Glutamatergic neuron (in vitro differentiated cells): ENCODE measurements around the gene ACSM2A. TPM values are rescaled to one million over a fixed set of nuclear protein-coding genes. Genes with fewer than 3 reads are reported as not detected.
"Not testable (repeated sequence)": the region's sequence is repeated elsewhere in the genome, so short reads cannot be mapped to it uniquely, and the experiment has no call there.

Experiments used
- DNase-seq: peaks from one replicate; pipeline ENCODE4 v3.0.0; 2022
- H3K27ac Mint-ChIP-seq: one replicate; pipeline ENCODE4 v1.8.0; 2020; ENCODE audit warnings: mild to moderate bottlenecking, mixed read lengths, inconsistent platforms; ENCODE audit not compliant: unreplicated experiment
- H3K27me3 Mint-ChIP-seq: one replicate; pipeline ENCODE4 v1.8.0; 2020; ENCODE audit warnings: mild to moderate bottlenecking, moderate library complexity, mixed read lengths, inconsistent platforms; ENCODE audit not compliant: unreplicated experiment
- H3K36me3 Mint-ChIP-seq: one replicate; pipeline ENCODE4 v1.8.0; 2020; ENCODE audit warnings: mild to moderate bottlenecking, mixed read lengths, inconsistent platforms; ENCODE audit not compliant: unreplicated experiment
- H3K4me1 Mint-ChIP-seq: one replicate; pipeline ENCODE4 v1.8.0; 2020; ENCODE audit warnings: mild to moderate bottlenecking, low read depth, mixed read lengths, inconsistent platforms; ENCODE audit not compliant: unreplicated experiment
- H3K4me3 Mint-ChIP-seq: one replicate; pipeline ENCODE4 v1.8.0; 2020; ENCODE audit warnings: mild to moderate bottlenecking, mixed read lengths, inconsistent platforms; ENCODE audit not compliant: unreplicated experiment
- H3K9me3 Mint-ChIP-seq: one replicate; pipeline ENCODE4 v1.8.0; 2020; ENCODE audit warnings: mild to moderate bottlenecking, moderate library complexity, mixed read lengths, inconsistent platforms; ENCODE audit not compliant: unreplicated experiment
- CTCF ChIP-seq: fragments of 200-600 bp; sonication (generic); IDR thresholded peaks from one replicate; pipeline ENCODE4 v1.5.0; 2021; ENCODE audit not compliant: partially characterized antibody, unreplicated experiment
- long read RNA-seq: library from polyadenylated mRNA; unstranded; transcript quantifications from one replicate; pipeline ENCODE4 v2.0.0, GENCODE V29; 2020; ENCODE audit not compliant: unreplicated experiment
- total RNA-seq: library from RNA; stranded (reverse); fragmentation: NEBNext Ultra II Directional; extraction: Animal tissue kit (Norgen Biotek cat#: 25700); gene quantifications from one replicate; pipeline ENCODE4 v1.2.1, GENCODE V29; 2021; ENCODE audit not compliant: unreplicated experiment

ACSM2A gene, protein sequence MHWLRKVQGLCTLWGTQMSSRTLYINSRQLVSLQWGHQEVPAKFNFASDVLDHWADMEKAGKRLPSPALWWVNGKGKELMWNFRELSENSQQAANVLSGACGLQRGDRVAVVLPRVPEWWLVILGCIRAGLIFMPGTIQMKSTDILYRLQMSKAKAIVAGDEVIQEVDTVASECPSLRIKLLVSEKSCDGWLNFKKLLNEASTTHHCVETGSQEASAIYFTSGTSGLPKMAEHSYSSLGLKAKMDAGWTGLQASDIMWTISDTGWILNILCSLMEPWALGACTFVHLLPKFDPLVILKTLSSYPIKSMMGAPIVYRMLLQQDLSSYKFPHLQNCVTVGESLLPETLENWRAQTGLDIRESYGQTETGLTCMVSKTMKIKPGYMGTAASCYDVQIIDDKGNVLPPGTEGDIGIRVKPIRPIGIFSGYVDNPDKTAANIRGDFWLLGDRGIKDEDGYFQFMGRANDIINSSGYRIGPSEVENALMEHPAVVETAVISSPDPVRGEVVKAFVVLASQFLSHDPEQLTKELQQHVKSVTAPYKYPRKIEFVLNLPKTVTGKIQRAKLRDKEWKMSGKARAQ
- total RNA-seq = not detected
- long read RNA-seq = 0 reads

- not testable (repeated sequence) for DNase-seq, H3K9me3 Mint-ChIP-seq, H3K36me3 Mint-ChIP-seq, H3K4me1 Mint-ChIP-seq, H3K4me3 Mint-ChIP-seq, H3K27ac Mint-ChIP-seq, H3K27me3 Mint-ChIP-seq
These were observed at the start of gene ACSM2A for GRCh38 chr16:20451364-20451763. Gene ACSM2A, plus strand, starts transcription at chr16:20451521. Its CDS starts 8,594 bp downstream, at chr16:20460115.

GRCh38 chr16:20402651-20403050, 48.7 kb upstream of the ACSM2A start:
- H3K27me3 Mint-ChIP-seq = no peaks in the 10 kb centered on the region
- H3K36me3 Mint-ChIP-seq = no peaks in the 10 kb centered on the region
- H3K4me3 Mint-ChIP-seq = no peak overlapping the region
- no peak for TF ChIP-seq CTCF
- no peaks in the 10 kb centered on the region for H3K4me1 Mint-ChIP-seq
- no peak for DNase-seq
- no peak overlapping the region for H3K27ac Mint-ChIP-seq
- peaks cover 1% of the 10 kb centered on the region for H3K9me3 Mint-ChIP-seq

DNA sequence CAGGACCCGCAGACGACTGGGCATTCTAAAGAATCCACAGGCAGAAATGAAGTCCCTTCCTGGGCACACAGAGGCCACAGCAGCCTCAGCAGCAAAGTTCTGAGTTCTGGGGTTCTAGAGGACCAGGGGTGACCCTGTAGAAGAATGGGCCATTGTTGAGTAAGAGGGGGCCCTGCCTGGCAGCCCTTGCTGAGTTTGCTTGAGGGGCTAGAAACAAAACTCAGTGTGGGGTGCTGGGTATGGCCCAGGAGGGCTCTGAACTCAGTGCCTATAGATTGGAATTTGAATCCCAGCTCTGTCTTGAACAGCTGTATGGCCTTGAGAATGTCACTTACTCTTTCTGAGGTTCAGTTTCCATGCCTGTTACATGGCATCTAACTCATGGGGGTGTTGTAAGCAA, 46.7 kb upstream of the ACSM2A start, which contains the start of gene PDILT:
Gene PDILT, minus strand, starts transcription at position 101 of the 400 bp plus-strand sequence. CDS start 5,437 bp downstream, outside the sequence.
- TF ChIP-seq CTCF = no peak
- Mint-ChIP-seq H3K9me3 (no peaks in the 10 kb centered on the region), H3K36me3 (no peaks in the 10 kb centered on the region), H3K27ac (no peak within 1 kb of the TSS), H3K4me3 (no peak within 1 kb of the TSS), H3K27me3 (peaks cover 2% of the 10 kb centered on the region), H3K4me1 (no peaks in the 10 kb centered on the region)
- DNase-seq = no peak

GRCh38 chr16:20409398-20410120, 41.8 kb upstream of the ACSM2A start, which contains the start of gene ACSM5:
Gene ACSM5, plus strand, starts transcription at chr16:20409534. Its CDS starts 1,951 bp downstream, at chr16:20411485.
- Mint-ChIP-seq H3K4me3 (no peak within 1 kb of the TSS), H3K27ac (no peak within 1 kb of the TSS), H3K36me3 (no peaks in the 10 kb centered on the region), H3K4me1 (no peaks in the 10 kb centered on the region), H3K27me3 (peaks cover 2% of the 10 kb centered on the region), H3K9me3 (no peaks in the 10 kb centered on the region)
- DNase-seq = no peak
- TF ChIP-seq CTCF = no peak

DNA sequence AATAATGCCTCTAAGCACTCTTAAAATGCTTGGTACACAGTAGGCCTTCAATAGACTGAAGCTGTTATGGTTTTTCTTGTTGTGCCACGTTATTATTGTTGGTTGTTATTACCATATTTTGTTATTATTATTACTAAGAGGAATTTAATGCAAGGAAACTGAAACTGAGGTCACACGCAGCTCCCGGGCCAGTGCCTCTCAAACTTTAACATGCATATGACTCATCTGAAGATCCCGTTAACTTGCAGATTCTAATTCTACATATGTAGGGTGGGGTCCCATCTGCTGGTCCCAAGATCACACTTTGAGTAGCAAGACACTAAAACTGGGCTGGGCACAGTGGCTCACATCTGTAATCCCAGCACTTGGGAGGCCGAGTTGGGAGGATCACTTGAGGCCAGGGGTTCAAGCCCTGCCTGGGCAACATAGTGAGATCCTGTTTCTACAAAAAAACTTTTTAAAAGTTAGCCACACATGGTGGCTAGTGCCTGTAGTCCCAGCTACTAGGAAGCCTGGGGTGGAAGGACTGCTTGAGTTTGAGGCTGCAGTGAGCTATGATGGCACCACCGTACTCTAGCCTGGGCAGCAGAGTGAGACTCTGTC, 41.1 kb upstream of the ACSM2A start:
- Mint-ChIP-seq H3K27me3 (peaks cover 2% of the 10 kb centered on the region), H3K27ac (no peak overlapping the region), H3K4me3 (no peak overlapping the region), H3K36me3 (no peaks in the 10 kb centered on the region), H3K4me1 (no peaks in the 10 kb centered on the region), H3K9me3 (no peaks in the 10 kb centered on the region)
- no peak for DNase-seq
- no peak for TF ChIP-seq CTCF
